Left renal pelvis (tissue), 4 donors: ENCODE results near the gene TAT. TPM values are rescaled to one million over a fixed set of nuclear protein-coding genes. Genes with fewer than 3 reads are reported as not detected.

Experiments
- DNase-seq, 4 donors: peaks; one replicate each; pipeline ENCODE4 v3.0.0-alpha.2; 2013; ENCODE audit warnings: low read depth in 4 of 4, low spot score in 3 of 4
- polyA plus RNA-seq, 4 donors: library from polyadenylated mRNA; unstranded; fragments of 120-200 nt; gene quantifications; one replicate each; pipeline ENCODE4 v1.2.1, GENCODE V29; 2013; ENCODE audit not compliant: insufficient read length in 4 of 4

Gene TAT
- polyA plus RNA-seq, 4 donors, result 0.05 to 0.19 (median 0.08) TPM

- DNase-seq, result no peak
These were observed 29.7 kb downstream of the TAT start for GRCh38 chr16:71547168-71547567.

GRCh38 chr16:71542377-71542776 lies 34.5 kb downstream of the TAT start:
- no peak for DNase-seq

- no peak for DNase-seq
These were observed 39.2 kb downstream of the TAT start for GRCh38 chr16:71537643-71538042.

GRCh38 chr16:71536752-71537499 lies 40.0 kb downstream of the TAT start:
- DNase-seq, result no peak

- DNase-seq, result no peak
These were observed 44.5 kb downstream of the TAT start for GRCh38 chr16:71532366-71532765.

GRCh38 chr16:71528863-71529262 lies 48.0 kb downstream of the TAT start:
- DNase-seq, result no peak

- DNase-seq, result no peak
These were observed 48.6 kb downstream of the TAT start for GRCh38 chr16:71528257-71528656.

- no peak for DNase-seq
These were observed 50.7 kb downstream of the TAT start, which contains the start of gene CHST4 for GRCh38 chr16:71526111-71526631. Gene CHST4, plus strand, starts transcription at chr16:71526426. Its CDS starts 10,252 bp downstream, at chr16:71536678.

- DNase-seq, result no peak
These were observed 52.0 kb downstream of the TAT start for GRCh38 chr16:71524566-71525553.

- no peak for DNase-seq
These were observed 56.3 kb downstream of the TAT start for GRCh38 chr16:71520550-71520949.

Other genes starting within 250 kb of the TAT start
- 1 to 10 TPM in 1 of 4 donors, under 1 TPM in 3; 0.11 to 1.3 (median 0.51) TPM for gene CALB2, start 218.4 kb downstream of the TAT start, polyA plus RNA-seq
- gene TLE7, start 135.0 kb downstream of the TAT start, polyA plus RNA-seq, result not detected
- gene ZNF23, start 114.8 kb downstream of the TAT start, polyA plus RNA-seq, result 10 to 100 TPM; 17.0 to 20.0 (median 18.0) TPM
- gene ZNF19, start 87.8 kb downstream of the TAT start, polyA plus RNA-seq, result 10 to 100 TPM in 3 of 4 donors, 1 to 10 TPM in 1; 4.7 to 16.5 (median 15.3) TPM
- gene CHST4, start 50.7 kb downstream of the TAT start, polyA plus RNA-seq, result under 1 TPM; 0.17 to 0.38 (median 0.29) TPM
- 10 to 100 TPM in 3 of 4 donors, under 1 TPM in 1; 0.67 to 17.8 (median 12.1) TPM for gene MARVELD3, start 49.1 kb upstream of the TAT start, polyA plus RNA-seq
- gene PHLPP2, start 147.6 kb upstream of the TAT start, polyA plus RNA-seq, result 10 to 100 TPM in 2 of 4 donors, 1 to 10 TPM in 2; 8.8 to 11.8 (median 10.0) TPM
- gene AP1G1, start 231.7 kb upstream of the TAT start, polyA plus RNA-seq, result 10 to 100 TPM; 46.7 to 92.8 (median 87.3) TPM